ENCODE results near the gene CCDC134. TPM values are rescaled to one million over a fixed set of nuclear protein-coding genes. Genes with fewer than 3 reads are reported as not detected.

CCDC134 gene
- total RNA-seq, 1 donor, result 8.3 TPM

- no peak overlapping the region for H3K4me3 ChIP-seq (ENCODE audit: insufficient read depth, low read length)
- DNase-seq (ENCODE audit: insufficient read length, low spot score, missing footprints), result no peak
- no peaks in the 10 kb centered on the region for H3K79me2 ChIP-seq (ENCODE audit: insufficient read depth, low read length)
- H3K27ac ChIP-seq (ENCODE audit: low read depth, low read length), result no peak overlapping the region
- H3K9me3 ChIP-seq (ENCODE audit: low read depth, low read length), result no peaks in the 10 kb centered on the region
- no peaks in the 10 kb centered on the region for H3K4me1 ChIP-seq (ENCODE audit: insufficient read depth, low read length)
- H3K4me2 ChIP-seq (ENCODE audit: insufficient read depth, low read length), result no peak overlapping the region
- no peak for TF ChIP-seq CTCF (IDR thresholded peaks at IDR 0.05; ENCODE audit: extremely low read depth, low read depth, low read length)
- no peak overlapping the region for H2AFZ ChIP-seq (ENCODE audit: low read length)
- no peaks in the 10 kb centered on the region for H4K20me1 ChIP-seq (ENCODE audit: insufficient read depth, low read length)
- H3K27me3 ChIP-seq (ENCODE audit: insufficient read depth, low read length), result no peaks in the 10 kb centered on the region
- H3K36me3 ChIP-seq (ENCODE audit: insufficient read depth, low read length), result no peaks in the 10 kb centered on the region
Measured at GRCh38 chr22:41766476-41766875, 34.0 kb upstream of the CCDC134 start.

GRCh38 chr22:41768430-41768829 lies 32.0 kb upstream of the CCDC134 start:
- H3K27ac ChIP-seq (ENCODE audit: low read depth, low read length), result no peak overlapping the region
- TF ChIP-seq CTCF (IDR thresholded peaks at IDR 0.05; ENCODE audit: extremely low read depth, low read depth, low read length), result no peak
- H2AFZ ChIP-seq (ENCODE audit: low read length), result no peak overlapping the region
- H3K4me1 ChIP-seq (ENCODE audit: insufficient read depth, low read length), result no peaks in the 10 kb centered on the region
- no peak overlapping the region for H3K4me2 ChIP-seq (ENCODE audit: insufficient read depth, low read length)
- no peak overlapping the region for H3K4me3 ChIP-seq (ENCODE audit: insufficient read depth, low read length)
- no peak for DNase-seq (ENCODE audit: insufficient read length, low spot score, missing footprints)
- H3K36me3 ChIP-seq (ENCODE audit: insufficient read depth, low read length), result no peaks in the 10 kb centered on the region
- no peaks in the 10 kb centered on the region for H4K20me1 ChIP-seq (ENCODE audit: insufficient read depth, low read length)
- H3K79me2 ChIP-seq (ENCODE audit: insufficient read depth, low read length), result no peaks in the 10 kb centered on the region
- H3K9me3 ChIP-seq (ENCODE audit: low read depth, low read length), result no peaks in the 10 kb centered on the region
- no peaks in the 10 kb centered on the region for H3K27me3 ChIP-seq (ENCODE audit: insufficient read depth, low read length)

GRCh38 chr22:41770715-41771468 lies 29.6 kb upstream of the CCDC134 start:
- no peaks in the 10 kb centered on the region for H4K20me1 ChIP-seq (ENCODE audit: insufficient read depth, low read length)
- no peak overlapping the region for H3K4me3 ChIP-seq (ENCODE audit: insufficient read depth, low read length)
- H3K4me2 ChIP-seq (ENCODE audit: insufficient read depth, low read length), result no peak overlapping the region
- H3K9me3 ChIP-seq (ENCODE audit: low read depth, low read length), result no peaks in the 10 kb centered on the region
- H3K27me3 ChIP-seq (ENCODE audit: insufficient read depth, low read length), result peaks cover 4% of the 10 kb centered on the region
- DNase-seq (ENCODE audit: insufficient read length, low spot score, missing footprints), result no peak
- no peaks in the 10 kb centered on the region for H3K4me1 ChIP-seq (ENCODE audit: insufficient read depth, low read length)
- H2AFZ ChIP-seq (ENCODE audit: low read length), result no peak overlapping the region
- no peak overlapping the region for H3K27ac ChIP-seq (ENCODE audit: low read depth, low read length)
- no peaks in the 10 kb centered on the region for H3K36me3 ChIP-seq (ENCODE audit: insufficient read depth, low read length)
- TF ChIP-seq CTCF (IDR thresholded peaks at IDR 0.05; ENCODE audit: extremely low read depth, low read depth, low read length), result no peak
- H3K79me2 ChIP-seq (ENCODE audit: insufficient read depth, low read length), result no peaks in the 10 kb centered on the region

- Histone ChIP-seq H4K20me1 (ENCODE audit: insufficient read depth, low read length) (no peaks in the 10 kb centered on the region), H3K4me3 (ENCODE audit: insufficient read depth, low read length) (no peak overlapping the region), H3K79me2 (ENCODE audit: insufficient read depth, low read length) (no peaks in the 10 kb centered on the region), H3K36me3 (ENCODE audit: insufficient read depth, low read length) (no peaks in the 10 kb centered on the region), H3K27ac (ENCODE audit: low read depth, low read length) (no peak overlapping the region), H3K9me3 (ENCODE audit: low read depth, low read length) (no peaks in the 10 kb centered on the region), H3K4me1 (ENCODE audit: insufficient read depth, low read length) (no peaks in the 10 kb centered on the region), H2AFZ (ENCODE audit: low read length) (no peak overlapping the region), H3K4me2 (ENCODE audit: insufficient read depth, low read length) (no peak overlapping the region), H3K27me3 (ENCODE audit: insufficient read depth, low read length) (peaks cover 4% of the 10 kb centered on the region)
- no peak for TF ChIP-seq CTCF (IDR thresholded peaks at IDR 0.05; ENCODE audit: extremely low read depth, low read depth, low read length)
- no peak for DNase-seq (ENCODE audit: insufficient read length, low spot score, missing footprints)
Measured at GRCh38 chr22:41772198-41772597, 28.3 kb upstream of the CCDC134 start.

Data from osteoblast (primary cell).